ENCODE results near the gene SMAD4.

Gene SMAD4

GRCh38 chr18:51021226-51021965 is 8.6 kb upstream of the SMAD4 start:
- no peak for DNase-seq (ENCODE audit: low read depth in 2 of 2)

GRCh38 chr18:51025512-51025911 is 4.5 kb upstream of the SMAD4 start:
- DNase-seq (ENCODE audit: low read depth in 2 of 2), result no peak

GRCh38 chr18:51028201-51028805 is 1.7 kb upstream of the SMAD4 start:
- no peak for DNase-seq (ENCODE audit: low read depth in 2 of 2)

GRCh38 chr18:51029378-51029693 is 677 bp upstream of the SMAD4 start:
- DNase-seq (ENCODE audit: low read depth in 2 of 2), result no peak

GRCh38 chr18:51030537-51031258 is 685 bp downstream of the SMAD4 start:
- peak; percentile 46 to 62 for DNase-seq (ENCODE audit: low read depth in 2 of 2)

GRCh38 chr18:51032193-51032592 is 2.2 kb downstream of the SMAD4 start:
- no peak for DNase-seq (ENCODE audit: low read depth in 2 of 2)

GRCh38 chr18:51037230-51037629 is 7.2 kb downstream of the SMAD4 start:
- no peak for DNase-seq (ENCODE audit: low read depth in 2 of 2)

- no peak for DNase-seq (ENCODE audit: low read depth in 2 of 2)
Observed at GRCh38 chr18:51038110-51038509, 8.1 kb downstream of the SMAD4 start.

- DNase-seq (ENCODE audit: low read depth in 2 of 2), result no peak
Observed at GRCh38 chr18:51039138-51040112, 9.4 kb downstream of the SMAD4 start.

GRCh38 chr18:51041677-51042352 is 11.8 kb downstream of the SMAD4 start:
- no peak for DNase-seq (ENCODE audit: low read depth in 2 of 2)

- no peak for DNase-seq (ENCODE audit: low read depth in 2 of 2)
Observed at GRCh38 chr18:51044928-51045585, 15.0 kb downstream of the SMAD4 start.

GRCh38 chr18:51048190-51048589 is 18.2 kb downstream of the SMAD4 start:
- no peak for DNase-seq (ENCODE audit: low read depth in 2 of 2)

GRCh38 chr18:51049137-51049536 is 19.1 kb downstream of the SMAD4 start:
- no peak for DNase-seq (ENCODE audit: low read depth in 2 of 2)

GRCh38 chr18:51051105-51051712 is 21.2 kb downstream of the SMAD4 start:
- no peak for DNase-seq (ENCODE audit: low read depth in 2 of 2)

- DNase-seq (ENCODE audit: low read depth in 2 of 2), result no peak
Observed at GRCh38 chr18:51053814-51054213, 23.8 kb downstream of the SMAD4 start.

GRCh38 chr18:51054764-51055163 is 24.8 kb downstream of the SMAD4 start:
- DNase-seq (ENCODE audit: low read depth in 2 of 2), result no peak

GRCh38 chr18:51059969-51060368 is 30.0 kb downstream of the SMAD4 start:
- DNase-seq (ENCODE audit: low read depth in 2 of 2), result no peak

GRCh38 chr18:51064256-51064655 is 34.2 kb downstream of the SMAD4 start:
- DNase-seq (ENCODE audit: low read depth in 2 of 2), result no peak

GRCh38 chr18:51066273-51066672 is 36.3 kb downstream of the SMAD4 start:
- DNase-seq (ENCODE audit: low read depth in 2 of 2), result no peak

GRCh38 chr18:51068105-51068504 is 38.1 kb downstream of the SMAD4 start:
- DNase-seq (ENCODE audit: low read depth in 2 of 2), result no peak

Measured in stimulated activated CD4-positive, alpha-beta T cell treated with anti-CD3 and anti-CD28 coated beads, Interleukin-4, amount 100 ng/mL, for 48 hours (primary cell).